ENCODE data around the gene MRPL12. TPM values are rescaled to one million over a fixed set of nuclear protein-coding genes. Genes with fewer than 3 reads are reported as not detected.

MRPL12 gene
- total RNA-seq, 1 experiment from 2014 or later: 139 TPM

- TF ChIP-seq E2F5 (CRISPR knock-in tag; IDR thresholded peaks at IDR 0.05) (no peak), NFYB (CRISPR knock-in tag; conservative IDR thresholded peaks at IDR 0.05; ENCODE audit: low read depth) (peak; percentile 94), CREM (CRISPR knock-in tag; IDR thresholded peaks at IDR 0.05) (no peak), ETV6 (CRISPR knock-in tag; IDR thresholded peaks at IDR 0.05) (peak; percentile 66; the same call in 1 of the 2 replicates), SMAD3 (CRISPR knock-in tag; IDR thresholded peaks at IDR 0.05; ENCODE audit: borderline replicate concordance) (no peak), ZBTB43 (CRISPR knock-in tag; IDR thresholded peaks at IDR 0.05) (no peak), ZMAT4 (CRISPR knock-in tag; IDR thresholded peaks at IDR 0.05) (no peak), SOX15 (CRISPR knock-in tag; IDR thresholded peaks at IDR 0.05) (no peak), ZBTB21 (CRISPR knock-in tag; IDR thresholded peaks at IDR 0.05; ENCODE audit: borderline replicate concordance) (no peak), RELA (CRISPR knock-in tag; IDR thresholded peaks at IDR 0.05; ENCODE audit: borderline replicate concordance) (peak; percentile 90; the same call in 1 of the 2 replicates), ZNF532 (CRISPR knock-in tag; IDR thresholded peaks at IDR 0.05; ENCODE audit: borderline replicate concordance) (no peak), ZNF423 (CRISPR knock-in tag; IDR thresholded peaks at IDR 0.05) (no peak), TCF7 (CRISPR knock-in tag; IDR thresholded peaks at IDR 0.05; ENCODE audit: low read depth) (no peak), E2F1 (CRISPR knock-in tag; IDR thresholded peaks at IDR 0.05) (no peak), ZNF219 (CRISPR knock-in tag; IDR thresholded peaks at IDR 0.05; ENCODE audit: borderline replicate concordance) (no peak), PRDM15 (CRISPR knock-in tag; IDR thresholded peaks at IDR 0.05) (no peak), FOXK1 (CRISPR knock-in tag; IDR thresholded peaks at IDR 0.05) (no peak), ESRRA (CRISPR knock-in tag; IDR thresholded peaks at IDR 0.05; ENCODE audit: borderline replicate concordance) (no peak), NR1H2 (CRISPR knock-in tag; IDR thresholded peaks at IDR 0.05) (no peak), CREB1 (CRISPR knock-in tag; IDR thresholded peaks at IDR 0.05) (no peak), IRF1 (CRISPR knock-in tag; IDR thresholded peaks at IDR 0.05) (no peak), MYBL2 (CRISPR knock-in tag; IDR thresholded peaks at IDR 0.05) (no peak), ZNF317 (CRISPR knock-in tag; IDR thresholded peaks at IDR 0.05; ENCODE audit: borderline replicate concordance, low read depth) (0 out of 2 replicates have a peak, but pooled peaks have one; percentile 40), ATF2 (CRISPR knock-in tag; IDR thresholded peaks at IDR 0.05; ENCODE audit: borderline replicate concordance, low read depth) (no peak)
Observed at GRCh38 chr17:81683584-81684441, 19.4 kb upstream of the MRPL12 start, which contains the start of the genes ARL16 and HGS (continued).

All from WTC11 (cell line).